NT2/D1 (cell line): ENCODE data around the gene FHOD3.

Source experiments
- YY1 ChIP-seq: IDR thresholded peaks from 2 replicates; pipeline ENCODE4 v1.6.1; 2011; ENCODE audit not compliant: insufficient read length, insufficient read depth
- ZNF274 ChIP-seq: IDR thresholded peaks from 2 replicates; pipeline ENCODE4 v1.6.1; 2011; ENCODE audit warnings: mild to moderate bottlenecking, low read depth, low read length

DNA sequence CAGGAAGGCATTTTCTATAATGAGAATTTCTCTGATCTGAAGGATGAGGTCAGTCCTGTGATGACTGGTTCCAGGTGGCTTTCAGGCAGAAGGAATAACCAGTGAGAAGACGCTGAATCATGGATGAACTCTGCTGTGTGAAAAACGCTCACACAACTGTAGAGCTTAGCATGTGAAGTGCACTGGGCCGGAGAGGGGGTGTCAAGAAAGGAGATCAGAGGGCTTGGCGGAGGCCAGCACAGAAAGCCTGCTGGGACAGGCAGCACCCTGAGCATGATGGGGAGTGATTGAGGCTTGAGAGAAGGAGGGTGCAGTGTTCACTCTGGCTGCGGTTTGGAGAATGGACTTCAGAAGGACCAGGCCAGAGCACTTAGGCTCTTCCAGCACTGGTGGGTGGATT lies 294.8 kb downstream of the FHOD3 start:
- TF ChIP-seq ZNF274 = no peak
- TF ChIP-seq YY1 = no peak
